Right lobe of liver (tissue), 6 donors: Measurements from ENCODE around the gene EGFL8. TPM values are rescaled to one million over a fixed set of nuclear protein-coding genes. Genes with fewer than 3 reads are reported as not detected.

Experiments
- ATAC-seq, 4 donors: fragments of 200-7000 bp; cut with Tn5 transposase; one replicate each; pipeline ENCODE4 v1.9.1; 2020; ENCODE audit warnings: mild to moderate bottlenecking in 4 of 4, moderate library complexity in 4 of 4
- DNase-seq, 3 donors: peaks; one replicate each; pipeline ENCODE4 v3.0.0-alpha.2; 2020
- H3K27ac ChIP-seq, 3 donors: fragments of 200-600 bp; one replicate each; pipeline ENCODE4 v1.8.0; 2022
- H3K27me3 ChIP-seq, 2 donors: fragments of 200-600 bp; one replicate each; pipeline ENCODE4 v1.8.0; 2022
- H3K36me3 ChIP-seq, 4 donors: fragments of 200-600 bp; sonication (generic) in 1 of 4; one replicate each; pipeline versions ENCODE4 v1.5.1 to v1.8.0; 2017 to 2022; ENCODE audit warnings: control low read depth in 1 of 4
- H3K4me1 ChIP-seq, 4 donors: fragments of 200-600 bp; sonication (generic) in 1 of 4; one replicate each; pipeline versions ENCODE4 v1.5.1 to v1.8.0; 2017 to 2022; ENCODE audit warnings: control low read depth in 1 of 4
- H3K4me3 ChIP-seq, 3 donors: fragments of 200-600 bp; one replicate each; pipeline ENCODE4 v1.8.0; 2022
- H3K9me3 ChIP-seq, 4 donors: fragments of 200-600 bp; sonication (generic) in 1 of 4; one replicate each; pipeline versions ENCODE4 v1.5.1 to v1.8.0; 2017 to 2022; ENCODE audit warnings: control low read depth in 1 of 4
- CTCF ChIP-seq, 4 donors: fragments of 200-600 bp in 3 of 4; fragments of 450-650 bp in 1 of 4; IDR thresholded peaks; one replicate each; pipeline versions ENCODE4 v1.5.1 to v1.8.0; 2016 to 2022; ENCODE audit warnings: antibody characterized with exemption in 4 of 4, mild to moderate bottlenecking in 2 of 4
- POLR2A ChIP-seq: fragments of 450-650 bp; IDR thresholded peaks from one replicate; pipeline ENCODE4 v1.6.1; 2017; ENCODE audit warnings: antibody characterized with exemption, mild to moderate bottlenecking
- WGBS: methylation state at CpG from one replicate; pipeline ENCODE4 v1.1.6; 2018; ENCODE audit warnings: low coverage, low lambda C conversion rate; ENCODE audit not compliant: insufficient coverage; ENCODE audit errors: missing lambda C conversion rate; 5-methylcytosine and 5-hydroxymethylcytosine counted together
- intact Hi-C, 2 donors: fragments of 100-400 bp; cut with DNase I; formaldehyde crosslinking; loops; one replicate each; pipeline versions ENCODE4 v1.11.2 to v1.14.1; 2022
- total RNA-seq, 6 experiments: library from RNA; depleted of rRNA in 2 of 6; stranded (reverse); fragments of >200 nt in 2 of 6; fragmentation: NEBNext Ultra II Directional in 3 of 6; extraction: Animal tissue kit (Norgen Biotek cat#: 25700) in 3 of 6; gene quantifications; one replicate each; pipeline versions ENCODE4 v1.1.0 to v1.2.4, GENCODE V29; 2016 to 2023
- donor health status: DM: no; HTN: yes; CAD: no.
- donor health status: DM: no; HTN: no; CAD: no.
- donor health status: DM: no; HTN: no; CAD: no.
- donor health status: DM: no; HTN: yes; CAD: no.
- donor health status: DM: no; HTN: yes; CAD: no.

Gene EGFL8
- total RNA-seq, 6 experiments from 2014 or later = 1.4 to 6.0 (median 4.2) TPM

GRCh38 chr6:32117461-32117860 is 46.9 kb upstream of the EGFL8 start:
- WGBS = 100% methylated on average over 2 of the region's 9 CpGs
- no peak for ATAC-seq

GRCh38 chr6:32118782-32119628 is 45.4 kb upstream of the EGFL8 start:
- TF ChIP-seq POLR2A (no peak), CTCF (IDR thresholded peaks at IDR 0.05) (peak; percentile 86 to 97 (median 94))
- Histone ChIP-seq H3K27me3 (no peaks in the 10 kb centered on the region), H3K27ac (peak overlapping the region in 2 of 3 donors; percentile 2 to 54), H3K36me3 (peaks cover 2 to 62% (median 32%) of the 10 kb centered on the region in 4 donors), H3K4me1 (peaks cover 0 to 11% (median 5%) of the 10 kb centered on the region in 4 donors), H3K4me3 (peak overlapping the region in 2 of 3 donors; percentile 9 to 28), H3K9me3 (no peaks in the 10 kb centered on the region)
- DNase-seq (peak; percentile 85 to 89 (median 87)), ATAC-seq (peak; percentile 91 to 96 (median 92))
- intact Hi-C loops = loop anchor here (5.0 kb wide), 2 partner anchors 33 to 38 kb away; partner anchors contain the start of genes PPT2 (in 1 of the 2) and PRRT1 (in 1 of the 2)
- 16% methylated on average over 12 of the region's 17 CpGs for WGBS

More at GRCh38 chr6:32117461-32117860, 46.9 kb upstream of the EGFL8 start:
- DNase-seq = no peak
- no peaks in the 10 kb centered on the region for H3K9me3 ChIP-seq
- TF ChIP-seq POLR2A (no peak), CTCF (IDR thresholded peaks at IDR 0.05) (no peak)
- peaks cover 2 to 55% (median 32%) of the 10 kb centered on the region in 4 donors for H3K36me3 ChIP-seq
- H3K4me1 ChIP-seq = peaks cover 0 to 11% (median 5%) of the 10 kb centered on the region in 4 donors
- H3K27ac ChIP-seq = no peak overlapping the region
- intact Hi-C loops = loop anchor here (5.0 kb wide), 2 partner anchors 35 to 40 kb away; partner anchors contain the start of genes PPT2 (in 1 of the 2) and PRRT1 (in 1 of the 2)
- H3K27me3 ChIP-seq = no peaks in the 10 kb centered on the region
- no peak overlapping the region for H3K4me3 ChIP-seq

GRCh38 chr6:32120573-32121059 is 43.8 kb upstream of the EGFL8 start:
- ATAC-seq (no peak), DNase-seq (no peak)
- peaks cover 0 to 11% (median 5%) of the 10 kb centered on the region in 4 donors for H3K4me1 ChIP-seq
- TF ChIP-seq POLR2A (no peak), CTCF (IDR thresholded peaks at IDR 0.05) (no peak)
- no peaks in the 10 kb centered on the region for H3K27me3 ChIP-seq
- peaks cover 2 to 79% (median 35%) of the 10 kb centered on the region in 4 donors for H3K36me3 ChIP-seq
- no peak overlapping the region for H3K4me3 ChIP-seq
- 90% methylated on average over 10 of the region's 12 CpGs for WGBS
- no peaks in the 10 kb centered on the region for H3K9me3 ChIP-seq
- intact Hi-C loops = no loop called here
- no peak overlapping the region for H3K27ac ChIP-seq

GRCh38 chr6:32123681-32124080 is 40.7 kb upstream of the EGFL8 start:
- Histone ChIP-seq H3K27ac (no peak overlapping the region), H3K4me3 (no peak overlapping the region), H3K27me3 (no peaks in the 10 kb centered on the region), H3K9me3 (no peaks in the 10 kb centered on the region), H3K4me1 (peaks cover 0 to 28% (median 12%) of the 10 kb centered on the region in 4 donors), H3K36me3 (peaks cover 0 to 57% (median 20%) of the 10 kb centered on the region in 4 donors)
- ATAC-seq (no peak), DNase-seq (no peak)
- intact Hi-C loops = no loop called here
- 47% methylated on average over 4 of the region's 4 CpGs for WGBS
- TF ChIP-seq POLR2A (no peak), CTCF (IDR thresholded peaks at IDR 0.05) (no peak)
